ENCODE results near the gene COG5.

Gene COG5

DNA sequence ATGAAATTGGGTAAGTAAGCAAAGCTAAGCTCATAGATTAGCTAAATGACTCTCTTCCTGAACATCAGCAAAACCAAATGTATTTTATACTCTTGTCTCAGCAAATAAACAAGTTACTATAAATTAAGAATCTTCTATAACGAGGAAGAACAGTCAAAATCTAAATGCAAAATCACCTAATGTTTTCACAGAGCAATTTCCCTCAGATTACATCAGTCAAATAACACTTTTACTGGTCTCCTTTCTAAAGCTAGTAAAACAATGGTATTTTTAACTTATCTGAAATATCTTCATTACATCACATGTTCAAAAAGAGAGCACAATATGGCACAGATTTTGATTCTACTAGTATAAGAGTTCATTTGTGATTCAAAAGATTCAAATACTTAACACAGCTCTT is 110.3 kb downstream of the COG5 start:
- DNase-seq = no peak

DNA sequence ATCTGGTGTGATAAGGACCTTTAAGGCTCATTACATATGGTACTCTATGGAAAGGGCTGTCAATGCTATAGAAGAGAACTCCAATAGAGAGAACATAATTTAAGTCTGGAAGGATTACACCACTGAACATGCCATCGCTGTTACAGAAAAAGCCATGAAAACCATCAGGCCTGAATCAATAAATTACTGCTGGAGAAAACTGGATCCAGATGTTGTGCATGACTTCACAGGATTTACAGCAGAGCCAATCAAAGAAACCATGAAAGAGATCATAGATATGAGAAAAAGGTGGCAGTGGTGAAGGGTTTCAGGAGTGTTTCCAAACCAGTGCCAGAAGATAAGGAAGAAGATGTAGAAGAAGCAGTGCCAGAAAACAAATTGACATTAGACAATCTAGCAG is 112.8 kb downstream of the COG5 start:
- no peak for DNase-seq

DNA sequence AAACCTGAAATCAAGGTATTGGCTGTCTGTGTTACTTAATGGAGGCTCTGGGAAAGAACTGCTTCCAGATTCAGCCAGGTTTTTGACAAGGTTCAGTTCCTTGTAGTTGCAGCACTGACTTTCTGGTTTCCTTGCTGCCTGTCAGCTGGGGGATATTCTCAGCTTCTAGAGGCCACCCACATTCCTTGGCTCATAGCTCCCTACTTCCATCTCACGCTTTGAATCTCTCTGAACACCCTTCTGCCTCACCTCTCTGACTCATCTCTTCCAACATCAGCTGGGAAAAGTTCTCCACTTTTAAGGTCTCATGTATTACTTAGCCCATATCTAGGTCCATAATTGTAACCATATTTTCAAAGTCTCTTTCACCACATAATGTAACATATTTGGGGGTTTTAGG is 116.7 kb downstream of the COG5 start:
- DNase-seq = no peak

DNA sequence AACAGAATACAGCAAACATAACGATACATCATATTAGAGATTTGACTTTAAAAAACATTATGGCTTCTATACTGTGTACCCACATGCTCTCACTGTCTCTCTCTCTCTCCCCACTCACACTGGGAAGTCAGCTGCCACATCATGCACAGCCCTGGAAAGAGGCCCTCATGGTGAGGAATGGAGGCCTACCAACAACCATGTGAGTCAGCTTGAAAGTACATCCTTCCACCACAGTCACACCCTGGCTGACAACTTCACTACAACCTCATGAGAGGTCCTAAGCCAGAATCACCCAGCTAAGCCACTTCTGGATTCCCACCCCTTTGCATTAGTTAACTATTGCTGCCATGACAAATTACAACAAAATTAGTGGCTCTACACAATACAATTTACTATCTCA is 117.2 kb downstream of the COG5 start:
- DNase-seq = no peak

DNA sequence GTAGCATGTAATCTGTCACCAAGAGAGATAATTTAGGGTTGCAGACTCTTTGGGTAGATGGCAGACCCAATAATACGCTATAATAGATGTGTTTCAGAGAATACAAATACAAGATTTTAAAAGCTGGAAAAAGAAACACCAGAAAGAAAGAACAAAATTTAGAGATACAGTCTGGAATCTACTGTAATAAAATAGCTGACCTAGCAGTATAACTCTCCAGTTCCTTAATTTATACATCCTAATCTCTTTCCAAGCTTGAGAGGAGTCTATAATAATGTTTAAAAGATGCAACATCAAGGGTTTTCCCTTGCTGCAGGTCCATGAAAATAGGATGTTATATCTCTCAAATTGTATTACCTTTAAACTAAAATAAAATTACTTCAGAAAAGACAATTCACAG is 121.0 kb downstream of the COG5 start:
- no peak for DNase-seq

DNA sequence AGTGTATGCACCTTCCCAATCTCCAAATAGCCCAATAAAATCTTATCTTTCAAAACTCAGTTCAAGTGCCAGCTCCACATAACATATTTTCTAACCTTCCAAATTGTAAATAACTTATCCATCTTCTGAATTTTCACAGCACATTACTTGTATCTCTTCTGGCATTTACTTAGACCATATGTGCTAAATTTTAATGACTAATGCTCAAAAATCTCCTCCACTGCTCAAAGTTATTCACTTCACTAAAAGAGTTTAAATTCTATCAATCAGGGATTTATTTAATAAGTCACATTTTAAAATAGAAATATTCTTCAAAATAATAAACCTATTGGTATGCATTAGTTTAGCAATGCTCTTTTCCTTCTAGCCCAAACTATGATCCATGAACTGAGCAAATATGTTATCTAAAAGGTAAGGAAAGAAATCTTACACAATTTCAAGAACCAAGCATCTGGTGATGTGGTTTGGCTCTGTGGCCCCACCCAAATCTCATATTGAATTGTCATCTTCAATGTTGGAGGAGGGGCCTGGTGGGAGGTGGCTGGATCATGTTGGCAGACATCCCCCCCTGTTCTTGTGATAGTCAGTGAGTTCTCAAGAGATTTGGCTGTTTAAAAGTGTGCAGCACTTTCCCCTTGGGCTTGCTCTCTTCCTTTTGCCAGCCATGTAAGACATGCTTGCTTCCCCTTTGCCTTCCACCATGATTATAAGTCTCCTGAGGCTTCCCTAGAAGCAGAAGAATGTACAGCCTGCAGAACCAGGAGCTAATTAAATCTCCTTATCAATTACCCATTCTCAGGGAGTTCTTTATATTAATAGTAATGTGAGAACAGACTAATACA is 121.9 kb downstream of the COG5 start:
- DNase-seq = no peak

DNA sequence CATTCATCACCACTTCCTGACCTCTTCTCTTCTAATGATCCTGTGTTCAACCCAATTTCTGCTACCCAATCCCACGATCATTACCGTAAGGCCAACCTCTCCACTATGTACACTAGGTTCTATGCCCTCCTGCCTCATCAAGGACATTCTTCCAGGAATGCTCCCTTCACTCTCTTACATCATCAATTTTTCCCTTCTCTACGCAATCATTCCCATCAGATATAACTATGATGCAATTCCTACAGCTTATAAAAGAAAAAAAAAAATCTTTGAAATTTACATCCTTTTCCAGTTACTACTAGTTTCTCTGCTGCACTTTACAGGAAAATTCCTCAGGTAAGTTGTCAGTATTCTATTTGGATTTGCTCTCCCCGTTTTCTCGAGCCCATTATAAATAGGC is 124.7 kb downstream of the COG5 start:
- DNase-seq = no peak

DNA sequence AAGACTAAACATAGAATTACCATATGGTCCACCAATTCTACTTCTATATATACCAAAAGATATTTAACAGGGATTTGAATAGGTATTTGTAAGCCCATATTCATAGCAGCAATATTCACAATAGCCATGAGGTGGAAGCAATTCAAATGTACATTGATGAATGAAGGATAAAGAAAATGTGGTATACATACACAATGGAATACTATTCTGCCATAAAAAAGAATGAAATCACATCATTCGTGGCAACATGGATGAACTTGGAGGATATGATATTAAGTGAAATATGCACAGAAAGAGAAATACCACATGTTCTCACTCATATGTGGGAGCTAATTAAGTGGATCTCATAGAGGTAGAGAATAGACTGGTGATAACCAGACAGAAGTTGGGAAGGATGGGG is 128.0 kb downstream of the COG5 start:
- DNase-seq = no peak

DNA sequence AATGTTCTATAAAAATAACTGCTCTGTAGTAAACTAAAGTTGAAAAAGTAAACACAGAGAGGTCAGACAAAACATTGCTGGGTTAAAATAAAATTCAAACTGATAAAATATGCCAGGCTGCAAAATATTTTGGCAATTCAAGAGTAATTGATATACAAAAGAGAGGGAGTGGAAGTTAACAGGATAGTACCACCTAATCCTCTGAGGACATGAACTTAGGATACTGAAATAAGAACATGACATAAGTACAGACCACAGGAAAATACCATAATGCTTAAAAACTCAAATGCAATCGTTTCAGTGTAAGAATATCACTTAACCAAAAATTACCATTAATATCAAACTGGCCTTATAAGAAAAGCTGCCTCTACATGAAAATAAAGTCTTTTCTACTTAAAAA is 131.5 kb downstream of the COG5 start:
- no peak for DNase-seq

DNA sequence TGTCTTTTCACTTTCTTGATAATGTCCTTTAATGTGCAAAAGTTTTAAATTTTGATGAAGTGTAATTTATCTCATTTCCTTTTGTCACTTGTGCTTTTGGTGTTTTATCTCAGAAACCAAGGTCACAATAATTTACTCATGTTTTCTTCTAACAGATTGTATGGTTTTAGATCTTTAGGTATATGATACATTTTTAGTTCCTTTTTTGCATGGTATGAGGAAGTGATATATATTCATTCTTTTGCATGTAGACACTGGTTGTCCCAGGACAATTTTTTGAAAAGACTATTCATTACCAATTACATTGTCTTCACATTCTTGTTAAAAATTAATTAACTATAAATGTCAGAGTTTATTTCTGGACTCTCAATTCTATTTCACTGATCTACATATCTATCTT is 133.7 kb downstream of the COG5 start:
- no peak for DNase-seq

DNA sequence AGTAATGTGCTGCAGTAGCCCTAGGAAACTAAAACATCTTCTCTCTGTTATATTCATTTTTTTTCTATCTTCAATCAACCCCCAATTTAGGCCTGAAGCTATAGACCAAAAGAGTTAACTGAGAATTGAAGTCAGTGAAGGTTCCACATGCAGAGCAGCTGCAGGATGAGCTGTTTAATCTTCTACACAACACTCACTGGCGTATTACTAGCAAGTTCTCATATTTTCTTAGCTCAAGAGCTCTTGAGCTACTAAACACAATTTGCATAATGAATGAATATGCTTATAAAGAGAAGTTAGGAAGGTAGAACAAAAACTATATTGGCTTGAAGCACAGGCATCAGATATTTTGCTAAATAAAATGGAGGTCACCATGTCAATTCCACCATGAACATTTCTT is 135.1 kb downstream of the COG5 start:
- DNase-seq = no peak

DNA sequence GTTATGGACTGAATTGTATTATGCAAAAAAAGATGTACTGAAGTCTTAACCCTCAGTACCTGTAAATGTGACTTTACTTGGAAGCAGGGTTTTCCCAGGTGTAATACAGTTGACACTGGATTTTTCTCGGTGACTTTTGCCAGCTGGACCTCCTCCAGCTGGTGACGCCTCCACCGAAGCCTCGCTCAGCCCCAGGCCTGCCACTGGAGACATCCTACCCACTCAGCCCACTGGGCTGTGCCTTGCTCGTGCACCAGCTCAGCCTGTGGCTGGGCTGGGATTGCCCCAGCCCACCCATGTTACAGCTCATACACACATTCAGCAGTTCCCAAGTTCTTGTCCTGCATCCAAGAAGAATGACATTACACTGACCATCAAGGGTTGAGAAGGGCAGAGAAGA is 136.3 kb downstream of the COG5 start:
- no peak for DNase-seq

DNA sequence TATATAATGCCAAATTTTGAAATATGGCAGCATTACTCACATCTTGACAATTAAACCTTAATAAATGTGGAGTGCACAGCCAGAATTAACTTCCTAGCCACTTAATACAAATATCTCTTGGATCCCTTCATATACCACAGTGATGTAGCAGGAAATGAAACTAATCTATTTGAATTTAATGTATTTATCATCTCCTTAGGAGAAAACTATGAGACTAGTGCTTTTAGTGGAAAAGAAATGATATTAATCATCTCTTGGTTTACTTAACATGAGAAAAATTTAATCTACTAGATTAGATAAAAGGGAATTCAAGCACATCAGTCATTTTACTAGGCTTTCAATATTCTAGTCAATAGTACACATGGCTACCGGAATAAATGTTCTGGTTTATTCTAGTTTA is 149.5 kb downstream of the COG5 start:
- DNase-seq = no peak

DNA sequence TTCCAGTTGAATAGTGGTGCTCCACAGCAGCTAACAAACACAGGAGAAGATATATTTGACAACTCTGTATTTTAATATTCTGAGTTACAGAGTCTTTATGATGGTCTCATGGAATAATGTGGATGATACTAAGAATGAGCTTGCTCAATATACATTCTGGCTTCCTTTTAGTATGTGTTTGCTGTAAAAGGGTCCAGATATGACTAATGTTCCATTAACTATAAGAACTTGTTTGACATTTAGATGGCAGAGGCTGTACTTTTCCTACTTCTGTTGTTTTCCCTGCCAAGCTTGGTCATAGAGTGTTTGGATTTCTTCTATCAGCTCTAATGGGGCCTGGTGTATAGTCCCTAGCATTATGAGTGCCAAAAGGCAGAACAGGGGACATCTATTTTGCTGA is 155.4 kb downstream of the COG5 start:
- DNase-seq = no peak

DNA sequence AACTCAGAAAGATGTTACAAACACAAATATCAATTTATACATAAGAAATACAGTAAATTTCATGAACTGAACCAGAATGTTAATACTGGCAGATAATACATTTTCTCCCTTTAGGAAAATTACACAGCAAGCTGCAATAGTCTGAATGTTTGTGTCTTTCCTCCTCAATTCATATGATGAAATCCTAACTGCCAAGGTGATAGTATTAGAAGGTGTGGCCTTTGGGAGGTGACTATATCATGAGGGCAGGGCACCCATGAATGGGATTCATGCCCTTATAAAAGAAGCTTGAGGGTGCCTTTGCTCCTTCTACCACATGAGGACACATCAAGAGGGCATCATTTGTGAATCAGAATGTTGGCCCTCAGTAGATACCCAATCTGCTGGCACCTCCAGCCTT is 158.2 kb downstream of the COG5 start:
- no peak for DNase-seq

DNA sequence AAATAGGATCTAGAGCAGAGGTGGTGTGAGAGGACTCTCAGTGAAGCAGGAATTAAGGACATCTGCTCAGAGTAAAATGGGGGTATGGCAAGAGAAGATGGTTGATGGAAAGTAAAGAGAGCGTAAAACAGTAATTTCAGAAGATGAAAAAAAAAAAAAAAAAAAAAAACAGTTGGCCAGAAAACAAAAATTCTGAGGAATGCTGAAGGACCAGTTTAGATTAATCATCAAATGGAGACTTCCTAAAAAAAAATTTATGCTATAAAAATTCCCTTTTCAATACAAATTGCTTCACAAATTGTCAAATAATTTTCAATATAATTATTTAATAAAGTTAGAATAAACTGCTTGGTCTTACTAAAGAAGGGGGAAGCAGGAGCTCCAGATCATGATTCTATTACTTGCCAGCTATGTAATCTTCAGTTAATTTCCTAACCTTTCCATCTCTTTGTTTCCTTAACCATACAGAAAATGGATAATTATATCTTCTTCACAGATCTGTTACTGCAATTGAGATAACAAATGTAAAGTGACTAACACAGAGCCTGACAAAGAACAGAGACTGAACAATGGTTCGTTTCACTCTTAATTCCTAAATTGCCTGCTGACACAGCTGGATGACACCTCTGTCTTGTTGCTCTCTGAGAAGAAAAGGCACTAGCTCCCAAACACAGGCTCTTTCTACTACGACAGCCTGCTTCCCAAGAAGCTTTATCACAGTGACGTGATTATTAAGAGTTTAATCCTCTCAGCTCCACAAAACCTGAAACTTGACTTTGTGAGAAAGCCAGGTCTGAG is 158.8 kb downstream of the COG5 start:
- DNase-seq = no peak

DNA sequence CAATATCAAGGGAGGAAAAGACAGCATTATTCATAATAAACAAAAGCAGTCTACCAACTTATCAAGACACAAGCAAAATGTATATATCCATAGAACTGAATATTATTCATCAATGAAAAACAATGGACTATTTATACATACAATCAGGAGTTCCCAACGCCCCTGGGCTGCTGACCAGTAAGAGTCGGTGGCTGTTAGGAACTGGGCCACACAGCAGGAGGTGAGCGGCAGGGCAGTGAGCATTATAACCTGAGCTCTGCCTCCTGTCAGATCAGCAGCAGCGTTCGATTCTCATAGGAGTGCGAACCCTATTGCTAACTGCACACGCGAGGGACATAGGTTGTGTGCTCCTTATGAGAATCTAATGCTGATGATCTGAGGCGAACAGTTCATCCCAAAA is 165.6 kb downstream of the COG5 start:
- DNase-seq = no peak

DNA sequence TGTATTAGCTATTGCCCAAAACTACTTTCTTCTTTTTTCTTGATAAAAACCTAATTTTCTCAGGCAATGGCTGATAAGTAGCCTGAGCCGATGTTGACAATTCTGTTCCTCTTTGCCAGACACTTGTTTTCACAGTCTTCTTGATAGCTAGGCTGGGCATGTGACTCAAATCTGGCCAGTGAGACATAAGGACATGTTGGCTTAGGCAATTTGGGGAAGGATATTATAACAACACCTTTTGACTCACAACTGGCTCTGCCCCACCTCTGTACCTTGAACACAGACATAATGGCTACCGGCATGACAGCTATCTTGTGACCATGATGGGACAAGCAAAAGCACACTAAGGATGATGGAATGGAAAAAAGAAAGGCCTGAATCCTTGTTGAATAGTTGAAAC is 166.7 kb downstream of the COG5 start:
- no peak for DNase-seq

DNA sequence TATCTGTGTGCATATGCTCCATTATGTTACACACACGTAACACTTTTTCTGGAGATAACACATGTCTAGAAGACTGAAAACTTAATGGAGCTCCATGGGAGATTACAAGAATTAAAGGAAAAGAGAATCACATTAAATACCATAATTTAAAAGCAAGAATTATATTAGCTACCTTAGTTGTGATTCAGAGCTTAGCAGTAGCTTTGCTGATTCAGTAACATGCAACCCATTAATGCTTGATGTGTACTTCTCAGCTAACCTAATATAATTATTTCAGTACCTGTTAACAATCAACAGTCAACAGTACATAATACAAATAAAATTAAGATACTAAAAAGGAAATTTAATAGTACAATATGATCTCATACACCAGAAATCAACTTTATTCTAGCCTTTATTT is 167.6 kb downstream of the COG5 start:
- no peak for DNase-seq

DNA sequence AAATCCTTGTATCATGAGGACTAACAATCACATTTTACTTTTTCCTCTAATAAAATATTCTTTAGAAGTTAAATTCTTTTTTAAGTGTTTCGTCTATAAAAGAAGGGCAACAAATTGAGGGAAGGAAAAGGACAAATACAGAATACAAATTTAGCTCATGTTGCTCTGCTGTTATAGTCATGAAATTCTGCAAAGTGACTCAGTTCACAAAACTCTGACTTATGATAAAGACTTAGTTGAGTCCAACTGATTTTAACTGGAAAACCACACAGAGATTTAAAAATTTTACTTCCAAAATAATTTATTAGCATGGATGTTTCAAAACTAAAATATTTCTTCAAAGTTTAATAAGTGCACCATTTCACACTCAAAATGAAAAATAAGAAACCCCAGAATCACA is 168.9 kb downstream of the COG5 start:
- no peak for DNase-seq

DNA sequence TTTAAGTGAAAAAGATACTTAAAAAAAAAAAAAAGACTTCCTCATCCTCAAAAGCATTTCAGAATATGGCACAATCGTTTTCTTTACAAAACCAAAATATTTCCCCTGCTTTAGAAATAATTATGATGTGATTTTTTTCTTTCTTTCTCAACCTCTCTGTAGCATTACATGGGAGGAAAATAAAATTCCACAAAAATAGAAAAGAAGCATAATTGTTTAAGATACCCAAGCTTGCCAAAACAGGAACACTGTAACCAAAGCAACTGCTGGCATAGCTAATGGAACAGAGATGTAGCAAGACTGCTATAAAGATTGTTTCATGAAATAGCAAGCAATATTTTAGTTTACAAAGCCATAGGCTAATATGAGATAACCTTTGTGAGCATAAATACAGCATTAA is 169.4 kb downstream of the COG5 start:
- no peak for DNase-seq

DNA sequence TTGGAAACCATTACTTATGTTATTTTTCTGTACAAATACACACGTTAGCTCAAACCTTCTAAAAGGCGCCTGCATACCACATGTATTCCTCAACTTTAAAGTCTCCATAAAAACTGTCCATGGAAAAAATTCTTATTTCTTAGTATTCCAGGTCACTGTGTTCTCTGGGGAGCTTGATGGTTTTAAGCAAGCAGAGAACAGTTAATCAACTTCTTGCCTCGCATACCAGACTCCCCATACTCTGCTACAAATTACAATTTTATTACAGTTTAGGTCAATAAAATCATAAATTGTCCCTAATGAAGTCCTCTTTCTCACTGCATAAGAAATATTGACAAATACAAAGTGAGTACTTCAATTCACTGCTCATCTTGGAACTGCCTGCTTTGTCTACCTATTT is 170.9 kb downstream of the COG5 start:
- DNase-seq = no peak

DNA sequence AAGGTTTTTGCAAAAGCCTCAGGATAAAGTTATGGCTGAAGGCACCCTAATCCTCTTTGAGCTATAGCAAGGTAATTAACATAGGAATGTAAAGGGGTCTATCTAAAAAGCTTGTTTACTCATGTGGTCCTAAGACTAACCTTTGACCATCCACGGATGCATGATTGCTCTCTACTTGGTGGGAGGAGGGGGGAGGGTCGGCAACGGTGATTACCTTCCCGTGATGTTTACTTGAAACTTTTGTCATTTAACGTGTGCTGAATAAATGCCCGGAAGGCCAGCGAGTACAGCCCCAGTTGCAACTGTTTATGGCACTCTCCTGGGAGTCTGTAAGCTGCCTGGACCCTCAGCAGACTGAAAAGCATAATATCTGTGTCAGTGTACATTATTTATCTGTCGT is 172.8 kb downstream of the COG5 start:
- DNase-seq = no peak

DNA sequence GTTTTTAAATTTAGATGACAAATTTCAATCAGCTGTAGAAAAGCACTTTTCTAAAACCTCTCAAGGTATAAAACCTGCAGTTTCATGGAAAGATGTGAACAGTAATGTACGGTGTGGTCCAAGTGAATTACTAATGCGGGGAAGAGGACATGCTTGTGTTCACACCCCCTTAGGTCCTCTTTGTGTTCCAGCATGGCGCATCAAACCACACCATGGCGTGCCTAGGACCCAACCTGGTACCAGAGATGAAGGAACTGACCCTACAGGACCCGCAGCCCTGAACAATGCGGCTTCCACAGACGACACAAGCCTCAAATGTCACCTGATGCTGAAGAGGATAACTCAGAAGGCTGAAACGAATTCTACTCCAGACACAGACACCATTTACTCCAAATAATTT is 175.1 kb downstream of the COG5 start:
- DNase-seq = no peak

Measured in T1000 (cell line).